UCSD-AML1 (cell line): ENCODE results near the gene PLCH1.
"Not testable (repeated sequence)": the region's sequence is repeated elsewhere in the genome, so short reads cannot be mapped to it uniquely, and the experiment has no call there.

ENCODE experiments used
- DNase-seq: peaks from one replicate; lab custom pipeline; 2025; ENCODE audit not compliant: unreplicated experiment; lab: John Stamatoyannopoulos, UW

PLCH1 gene

GRCh38 chr3:155651489-155652218 lies 93.2 kb downstream of the PLCH1 start:
- no peak for DNase-seq

- DNase-seq: no peak
These were observed 96.8 kb downstream of the PLCH1 start for GRCh38 chr3:155648013-155648591.

- no peak for DNase-seq
These were observed 97.7 kb downstream of the PLCH1 start for GRCh38 chr3:155647206-155647605.

GRCh38 chr3:155646669-155647068 lies 98.2 kb downstream of the PLCH1 start:
- no peak for DNase-seq

- DNase-seq: no peak
These were observed 98.7 kb downstream of the PLCH1 start for GRCh38 chr3:155646128-155646527.

- no peak for DNase-seq
These were observed 101.2 kb downstream of the PLCH1 start for GRCh38 chr3:155643581-155644165.

GRCh38 chr3:155641956-155642355 lies 102.9 kb downstream of the PLCH1 start:
- DNase-seq: no peak

GRCh38 chr3:155640098-155640497 lies 104.8 kb downstream of the PLCH1 start:
- DNase-seq: no peak

- DNase-seq: no peak
These were observed 105.3 kb downstream of the PLCH1 start for GRCh38 chr3:155639462-155640055.

GRCh38 chr3:155638461-155638860 lies 106.4 kb downstream of the PLCH1 start:
- not testable (repeated sequence) for DNase-seq

- no peak for DNase-seq
These were observed 107.3 kb downstream of the PLCH1 start for GRCh38 chr3:155637567-155637966.

- DNase-seq: no peak
These were observed 109.8 kb downstream of the PLCH1 start for GRCh38 chr3:155635056-155635455.

GRCh38 chr3:155634121-155634719 lies 110.7 kb downstream of the PLCH1 start:
- no peak for DNase-seq

GRCh38 chr3:155631323-155632019 lies 113.4 kb downstream of the PLCH1 start:
- DNase-seq: no peak

GRCh38 chr3:155629556-155629955 lies 115.3 kb downstream of the PLCH1 start:
- no peak for DNase-seq

GRCh38 chr3:155629056-155629455 lies 115.8 kb downstream of the PLCH1 start:
- DNase-seq: no peak

GRCh38 chr3:155622647-155623046 lies 122.2 kb downstream of the PLCH1 start:
- DNase-seq: not testable (repeated sequence)

GRCh38 chr3:155620552-155620951 lies 124.3 kb downstream of the PLCH1 start:
- not testable (repeated sequence) for DNase-seq

- DNase-seq: no peak
These were observed 125.6 kb downstream of the PLCH1 start for GRCh38 chr3:155619118-155619915.

- DNase-seq: no peak
These were observed 126.3 kb downstream of the PLCH1 start for GRCh38 chr3:155618543-155618942.
